ENCODE data around the gene VSTM4.

Gene VSTM4

GRCh38 chr10:49070701-49071100 lies 44.6 kb downstream of the VSTM4 start:
- no peak for DNase-seq (ENCODE audit: low spot score)

- no peak for DNase-seq (ENCODE audit: low spot score)
Measured at GRCh38 chr10:49068672-49069217, 46.6 kb downstream of the VSTM4 start.

- DNase-seq (ENCODE audit: low spot score): no peak
Measured at GRCh38 chr10:49068209-49068608, 47.1 kb downstream of the VSTM4 start.

GRCh38 chr10:49066944-49067730 lies 48.2 kb downstream of the VSTM4 start:
- DNase-seq (ENCODE audit: low spot score): no peak

- DNase-seq (ENCODE audit: low spot score): no peak
Measured at GRCh38 chr10:49062229-49062628, 53.1 kb downstream of the VSTM4 start.

GRCh38 chr10:49061667-49062066 lies 53.7 kb downstream of the VSTM4 start:
- no peak for DNase-seq (ENCODE audit: low spot score)

GRCh38 chr10:49058463-49059255 lies 56.7 kb downstream of the VSTM4 start:
- no peak for DNase-seq (ENCODE audit: low spot score)

GRCh38 chr10:49057231-49057880 lies 58.0 kb downstream of the VSTM4 start:
- DNase-seq (ENCODE audit: low spot score): no peak

- DNase-seq (ENCODE audit: low spot score): no peak
Measured at GRCh38 chr10:49056356-49056755, 59.0 kb downstream of the VSTM4 start.

- no peak for DNase-seq (ENCODE audit: low spot score)
Measured at GRCh38 chr10:49055221-49055849, 60.0 kb downstream of the VSTM4 start.

- no peak for DNase-seq (ENCODE audit: low spot score)
Measured at GRCh38 chr10:49054753-49055152, 60.6 kb downstream of the VSTM4 start.

GRCh38 chr10:49053998-49054692 lies 61.2 kb downstream of the VSTM4 start:
- no peak for DNase-seq (ENCODE audit: low spot score)

GRCh38 chr10:49053053-49053997 lies 62.0 kb downstream of the VSTM4 start:
- peak; percentile 82 for DNase-seq (ENCODE audit: low spot score)

- DNase-seq (ENCODE audit: low spot score): peak; percentile 6
Measured at GRCh38 chr10:49052069-49052468, 63.3 kb downstream of the VSTM4 start.

GRCh38 chr10:49050906-49051305 lies 64.4 kb downstream of the VSTM4 start:
- no peak for DNase-seq (ENCODE audit: low spot score)

GRCh38 chr10:49050366-49050765 lies 65.0 kb downstream of the VSTM4 start:
- DNase-seq (ENCODE audit: low spot score): no peak

GRCh38 chr10:49049660-49050059 lies 65.7 kb downstream of the VSTM4 start:
- no peak for DNase-seq (ENCODE audit: low spot score)

- no peak for DNase-seq (ENCODE audit: low spot score)
Measured at GRCh38 chr10:49047128-49047639, 68.1 kb downstream of the VSTM4 start.

GRCh38 chr10:49044293-49045193 lies 70.8 kb downstream of the VSTM4 start:
- DNase-seq (ENCODE audit: low spot score): no peak
